WTC11 (cell line): Measurements from ENCODE around the gene SLC39A5. TPM values are rescaled to one million over a fixed set of nuclear protein-coding genes. Genes with fewer than 3 reads are reported as not detected.
"Not testable (repeated sequence)": the region's sequence is repeated elsewhere in the genome, so short reads cannot be mapped to it uniquely, and the experiment has no call there.

Experiments
- ATAC-seq: fragments of 200-7000 bp; cut with Tn5 transposase; 2 replicates; pipeline ENCODE4 v1.10.0; 2021; ENCODE audit warnings: mild to moderate bottlenecking, moderate library complexity
- CTCF ChIA-PET: fragments of 300-600 bp; sonication (Branson Sonifier 250); formaldehyde crosslinking; loops from one replicate; lab custom pipeline; 2021; ENCODE audit warnings: antibody characterized with exemption; lab: Charles Lee
- POLR2A ChIA-PET: fragments of 350-600 bp; sonication (Branson Sonifier 250); formaldehyde crosslinking; loops from one replicate; lab custom pipeline; 2021; ENCODE audit warnings: antibody characterized with exemption; lab: Charles Lee
- DNase-seq: peaks from one replicate; pipeline ENCODE4 v3.0.0; 2021; ENCODE audit warnings: low spot score
- H3K27ac Mint-ChIP-seq: 2 replicates; pipeline ENCODE4 v1.8.0; 2021; ENCODE audit warnings: mixed read lengths
- H3K27me3 Mint-ChIP-seq: 2 replicates; pipeline ENCODE4 v1.8.0; 2021; ENCODE audit warnings: low read depth, mild to moderate bottlenecking, moderate library complexity, mixed read lengths
- H3K36me3 Mint-ChIP-seq: 2 replicates; pipeline ENCODE4 v1.8.0; 2021; ENCODE audit warnings: mixed read lengths
- H3K4me1 Mint-ChIP-seq: 2 replicates; pipeline ENCODE4 v1.8.0; 2022; ENCODE audit warnings: mixed read lengths
- H3K4me3 Mint-ChIP-seq: 2 replicates; pipeline ENCODE4 v1.8.0; 2021; ENCODE audit warnings: mild to moderate bottlenecking, moderate library complexity, mixed read lengths
- H3K9me3 Mint-ChIP-seq: 2 replicates; pipeline ENCODE4 v1.8.0; 2021; ENCODE audit warnings: mixed read lengths
- CTCF ChIP-seq: fragments of 200-600 bp; IDR thresholded peaks from 2 replicates; pipeline ENCODE4 v1.8.0; 2022; ENCODE audit warnings: antibody characterized with exemption
- EMX1 ChIP-seq: fragments of 250-450 bp; sonication (Bioruptor Pico); IDR thresholded peaks from 2 replicates; pipeline ENCODE4 v1.8.0; 2021; ENCODE audit warnings: mild to moderate bottlenecking
- FOXJ3 ChIP-seq: sonication (generic); formaldehyde crosslinking; IDR thresholded peaks from 2 replicates; pipeline ENCODE4 v1.9.0; 2021; ENCODE audit warnings: missing genetic modification reagents, mild to moderate bottlenecking, borderline replicate concordance
- GABPB1 ChIP-seq: sonication (generic); formaldehyde crosslinking; IDR thresholded peaks from 2 replicates; pipeline ENCODE4 v1.8.1; 2023; ENCODE audit warnings: mild to moderate bottlenecking, missing genetic modification reagents
- GRHL2 ChIP-seq: fragments of 250-450 bp; sonication (Bioruptor Pico); IDR thresholded peaks from 2 replicates; pipeline ENCODE4 v1.8.0; 2022; ENCODE audit warnings: mild to moderate bottlenecking, moderate library complexity; ENCODE audit not compliant: insufficient replicate concordance, severe bottlenecking
- JUN ChIP-seq: sonication (generic); formaldehyde crosslinking; IDR thresholded peaks from 2 replicates; pipeline ENCODE4 v1.8.0; 2023; ENCODE audit warnings: mild to moderate bottlenecking, missing genetic modification reagents
- PRRX2 ChIP-seq: fragments of 250-450 bp; sonication (Bioruptor Pico); IDR thresholded peaks from 2 replicates; pipeline ENCODE4 v1.8.0; 2021; ENCODE audit warnings: mild to moderate bottlenecking
- SOX15 ChIP-seq: fragments of 250-450 bp; sonication (Bioruptor Pico); IDR thresholded peaks from 2 replicates; pipeline ENCODE4 v1.9.0; 2021; ENCODE audit warnings: mild to moderate bottlenecking
- TP53 ChIP-seq: sonication (generic); formaldehyde crosslinking; IDR thresholded peaks from 2 replicates; pipeline ENCODE4 v1.8.1; 2023; ENCODE audit warnings: mild to moderate bottlenecking, missing genetic modification reagents
- ZBTB43 ChIP-seq: sonication (generic); formaldehyde crosslinking; IDR thresholded peaks from 2 replicates; pipeline ENCODE4 v1.8.1; 2023; ENCODE audit warnings: mild to moderate bottlenecking, missing genetic modification reagents
- ZNF263 ChIP-seq: sonication (generic); formaldehyde crosslinking; IDR thresholded peaks from 2 replicates; pipeline ENCODE4 v1.8.1; 2022; ENCODE audit warnings: low read depth, mild to moderate bottlenecking, moderate library complexity, missing genetic modification reagents
- ZNF512 ChIP-seq: sonication (generic); formaldehyde crosslinking; IDR thresholded peaks from 2 replicates; pipeline ENCODE4 v1.8.1; 2022; ENCODE audit warnings: missing genetic modification reagents, borderline replicate concordance
- ZNF671 ChIP-seq: fragments of 250-450 bp; sonication (Bioruptor Pico); IDR thresholded peaks from 2 replicates; pipeline ENCODE4 v1.8.0; 2021; ENCODE audit warnings: mild to moderate bottlenecking
- total RNA-seq: library from RNA; stranded (reverse); gene quantifications from 3 replicates; pipeline ENCODE4 v1.2.3, GENCODE V29; 2021
- TF ChIP-seq, protein P1 (sequence below): fragments of 250-450 bp; sonication (Bioruptor Pico); IDR thresholded peaks from 2 replicates; pipeline ENCODE4 v1.8.0; 2021; ENCODE audit warnings: mild to moderate bottlenecking

SLC39A5 gene
- total RNA-seq, 1 experiment from 2014 or later, result 0.26 TPM

- Mint-ChIP-seq H3K4me3 (no peak overlapping the region), H3K27ac (no peak overlapping the region; the same call in 1 of the 2 replicates), H3K4me1 (peaks cover 34% of the 10 kb centered on the region), H3K27me3 (peaks cover 3% of the 10 kb centered on the region; the same call in 1 of the 2 replicates), H3K36me3 (peaks cover 2% of the 10 kb centered on the region; the same call in 1 of the 2 replicates), H3K9me3 (no peaks in the 10 kb centered on the region)
- CTCF ChIA-PET, result interaction anchor here (1.2 to 5.2 kb wide), 4 partner anchors 13 to 74 kb away, joined by 4 to 88 read pairs (median 8); partner anchors contain the start of genes ANKRD52, RNF41 and ZC3H10
- DNase-seq (no peak), ATAC-seq (no peak)
- POLR2A ChIA-PET, result no interaction called here
- TF ChIP-seq GRHL2 (CRISPR knock-in tag), result no peak
- TF ChIP-seq TP53 (CRISPR knock-in tag), result no peak
Observed at GRCh38 chr12:56192582-56192981, 37.3 kb upstream of the SLC39A5 start.

DNA sequence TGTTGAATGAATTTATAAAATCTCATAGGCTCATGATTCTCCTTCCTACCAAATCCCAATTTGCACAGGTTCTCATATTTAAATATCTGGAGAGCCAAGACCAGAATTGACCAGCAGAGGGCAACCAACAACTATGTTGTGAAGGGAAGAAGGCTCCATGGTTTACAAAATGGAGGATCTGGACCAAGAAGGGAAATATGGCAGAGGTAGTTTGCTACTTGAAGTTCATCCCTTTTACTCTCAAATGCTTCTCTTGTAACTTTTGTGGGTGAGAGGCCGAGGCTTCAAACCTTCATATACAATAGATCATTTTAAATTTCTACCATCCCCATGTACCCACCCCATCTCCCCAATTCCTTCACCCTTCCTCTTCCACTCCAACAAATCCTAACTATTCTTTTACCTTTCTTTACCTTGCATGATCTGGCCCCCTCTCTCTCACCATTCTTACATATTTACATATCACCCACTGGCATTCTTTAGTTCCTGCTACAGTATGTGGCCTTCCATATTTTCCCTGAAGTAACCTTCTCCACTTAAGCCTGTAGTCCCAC is 36.7 kb upstream of the SLC39A5 start:
- ATAC-seq, result no peak
- peak; percentile 51 for TF ChIP-seq CTCF
- no peak for TF ChIP-seq SOX15 (CRISPR knock-in tag)
- no peak overlapping the region for H3K4me3 Mint-ChIP-seq

GRCh38 chr12:56196818-56197550 is 32.9 kb upstream of the SLC39A5 start:
- H3K9me3 Mint-ChIP-seq, DNase-seq, H3K36me3 Mint-ChIP-seq, POLR2A ChIA-PET, H3K27me3 Mint-ChIP-seq, H3K4me3 Mint-ChIP-seq: not testable (repeated sequence)
- peaks cover 28% of the 10 kb centered on the region for H3K4me1 Mint-ChIP-seq
- ATAC-seq, result peak; percentile 57
- peak overlapping the region; percentile 28; the same call in 1 of the 2 replicates for H3K27ac Mint-ChIP-seq
- CTCF ChIA-PET, result interaction anchor here (0.7 to 5.5 kb wide), 6 partner anchors 10 to 1543 kb away, joined by 3 to 37 read pairs (median 5); partner anchors contain the start of genes ANKRD52, CNPY2, COQ10A and RNF41

More for the DNA sequence above, 36.7 kb upstream of the SLC39A5 start:
- peak; percentile 70 for DNase-seq
- Mint-ChIP-seq H3K27me3 (peaks cover 3% of the 10 kb centered on the region; the same call in 1 of the 2 replicates), H3K36me3 (peaks cover 2% of the 10 kb centered on the region; the same call in 1 of the 2 replicates), H3K27ac (peak overlapping the region; percentile 48), H3K4me1 (peaks cover 31% of the 10 kb centered on the region), H3K9me3 (no peaks in the 10 kb centered on the region)
- POLR2A ChIA-PET, result no interaction called here
- CTCF ChIA-PET, result interaction anchor here (1.8 kb wide), 1 partner anchor 13 kb away, joined by 7 read pairs; no protein-coding TSS in a partner anchor

GRCh38 chr12:56197921-56198635 is 31.8 kb upstream of the SLC39A5 start:
- TF ChIP-seq JUN (CRISPR knock-in tag) (no peak), EMX1 (CRISPR knock-in tag) (no peak), ZNF671 (CRISPR knock-in tag) (no peak), ZBTB43 (CRISPR knock-in tag) (no peak), PRRX2 (CRISPR knock-in tag) (no peak), FOXJ3 (CRISPR knock-in tag) (no peak), GABPB1 (CRISPR knock-in tag) (no peak), GRHL2 (CRISPR knock-in tag) (no peak), ZNF263 (CRISPR knock-in tag) (no peak), ZNF512 (CRISPR knock-in tag) (no peak)
- TF ChIP-seq, protein P1, sequence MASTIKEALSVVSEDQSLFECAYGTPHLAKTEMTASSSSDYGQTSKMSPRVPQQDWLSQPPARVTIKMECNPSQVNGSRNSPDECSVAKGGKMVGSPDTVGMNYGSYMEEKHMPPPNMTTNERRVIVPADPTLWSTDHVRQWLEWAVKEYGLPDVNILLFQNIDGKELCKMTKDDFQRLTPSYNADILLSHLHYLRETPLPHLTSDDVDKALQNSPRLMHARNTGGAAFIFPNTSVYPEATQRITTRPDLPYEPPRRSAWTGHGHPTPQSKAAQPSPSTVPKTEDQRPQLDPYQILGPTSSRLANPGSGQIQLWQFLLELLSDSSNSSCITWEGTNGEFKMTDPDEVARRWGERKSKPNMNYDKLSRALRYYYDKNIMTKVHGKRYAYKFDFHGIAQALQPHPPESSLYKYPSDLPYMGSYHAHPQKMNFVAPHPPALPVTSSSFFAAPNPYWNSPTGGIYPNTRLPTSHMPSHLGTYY (CRISPR knock-in tag), result no peak
- Mint-ChIP-seq H3K4me3 (no peak overlapping the region), H3K9me3 (no peaks in the 10 kb centered on the region), H3K27ac (peak overlapping the region; percentile 73), H3K27me3 (no peaks in the 10 kb centered on the region), H3K36me3 (peaks cover 2% of the 10 kb centered on the region; the same call in 1 of the 2 replicates), H3K4me1 (peaks cover 25% of the 10 kb centered on the region)
- CTCF ChIA-PET, result interaction anchor here (0.8 to 5.5 kb wide), 7 partner anchors 8 to 69 kb away, joined by 3 to 37 read pairs (median 10); partner anchors contain the start of genes ANKRD52, COQ10A, RNF41 and SMARCC2
- POLR2A ChIA-PET, result interaction anchor here (2.4 kb wide), 1 partner anchor 23 kb away, joined by 10 read pairs; the partner anchor contains the start of gene RNF41
- DNase-seq, result no peak
- no peak for ATAC-seq
